ENCODE data around the gene KCTD13.

- TF ChIP-seq SP1 (IDR thresholded peaks at IDR 0.05) (no peak), GABPA (IDR thresholded peaks at IDR 0.05 in 1 of 2, conservative IDR thresholded peaks at IDR 0.05 in 1 of 2) (no peak), ZBTB33 (IDR thresholded peaks at IDR 0.05) (no peak), JUND (IDR thresholded peaks at IDR 0.05) (no peak), TAF1 (conservative IDR thresholded peaks at IDR 0.05) (no peak), RXRA (IDR thresholded peaks at IDR 0.05) (no peak)
- TF ChIP-seq, protein P1, sequence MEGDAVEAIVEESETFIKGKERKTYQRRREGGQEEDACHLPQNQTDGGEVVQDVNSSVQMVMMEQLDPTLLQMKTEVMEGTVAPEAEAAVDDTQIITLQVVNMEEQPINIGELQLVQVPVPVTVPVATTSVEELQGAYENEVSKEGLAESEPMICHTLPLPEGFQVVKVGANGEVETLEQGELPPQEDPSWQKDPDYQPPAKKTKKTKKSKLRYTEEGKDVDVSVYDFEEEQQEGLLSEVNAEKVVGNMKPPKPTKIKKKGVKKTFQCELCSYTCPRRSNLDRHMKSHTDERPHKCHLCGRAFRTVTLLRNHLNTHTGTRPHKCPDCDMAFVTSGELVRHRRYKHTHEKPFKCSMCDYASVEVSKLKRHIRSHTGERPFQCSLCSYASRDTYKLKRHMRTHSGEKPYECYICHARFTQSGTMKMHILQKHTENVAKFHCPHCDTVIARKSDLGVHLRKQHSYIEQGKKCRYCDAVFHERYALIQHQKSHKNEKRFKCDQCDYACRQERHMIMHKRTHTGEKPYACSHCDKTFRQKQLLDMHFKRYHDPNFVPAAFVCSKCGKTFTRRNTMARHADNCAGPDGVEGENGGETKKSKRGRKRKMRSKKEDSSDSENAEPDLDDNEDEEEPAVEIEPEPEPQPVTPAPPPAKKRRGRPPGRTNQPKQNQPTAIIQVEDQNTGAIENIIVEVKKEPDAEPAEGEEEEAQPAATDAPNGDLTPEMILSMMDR (IDR thresholded peaks at IDR 0.05; ENCODE audit: low read depth, low read length, missing input control), result no peak
- TF ChIP-seq, protein P2, sequence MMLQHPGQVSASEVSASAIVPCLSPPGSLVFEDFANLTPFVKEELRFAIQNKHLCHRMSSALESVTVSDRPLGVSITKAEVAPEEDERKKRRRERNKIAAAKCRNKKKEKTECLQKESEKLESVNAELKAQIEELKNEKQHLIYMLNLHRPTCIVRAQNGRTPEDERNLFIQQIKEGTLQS (IDR thresholded peaks at IDR 0.05), result no peak
Measured at GRCh38 chr16:29950806-29951461, 24.9 kb upstream of the KCTD13 start.
